Cardiac muscle cell (in vitro differentiated cells and primary cell): Measurements from ENCODE around the gene RTF2. TPM values are rescaled to one million over a fixed set of nuclear protein-coding genes. Genes with fewer than 3 reads are reported as not detected.

ENCODE experiments used
- DNase-seq, 2 donors: peaks; one replicate each; pipeline versions ENCODE4 v3.0.0 to v3.0.0-alpha.2; 2010 to 2017; ENCODE audit warnings: low read depth in 1 of 2, low spot score in 1 of 2
- H3K27ac ChIP-seq: fragments of 200-600 bp; sonication (generic); 2 replicates; pipeline ENCODE4 v1.5.1; 2016
- H3K27me3 ChIP-seq: fragments of 200-600 bp; sonication (generic); 2 replicates; pipeline ENCODE4 v1.6.0; 2016; ENCODE audit warnings: control low read depth
- H3K36me3 ChIP-seq: fragments of 200-600 bp; sonication (generic); 2 replicates; pipeline ENCODE4 v1.5.1; 2016; ENCODE audit warnings: control low read depth
- H3K4me1 ChIP-seq: fragments of 200-600 bp; sonication (generic); 2 replicates; pipeline ENCODE4 v1.8.1; 2017; ENCODE audit warnings: low read depth, mild to moderate bottlenecking, mixed run types
- H3K4me3 ChIP-seq: fragments of 200-600 bp; sonication (generic); 2 replicates; pipeline ENCODE4 v1.5.1; 2016; ENCODE audit warnings: mild to moderate bottlenecking
- H3K9me3 ChIP-seq: fragments of 200-600 bp; sonication (generic); 2 replicates; pipeline ENCODE4 v1.5.1; 2017; ENCODE audit warnings: low read depth, mild to moderate bottlenecking, control low read depth
- polyA plus RNA-seq: library from polyadenylated mRNA; unstranded; fragments of >200 nt; fragmentation: Nextera tagmentation; extraction: Ambion mirVana; gene quantifications from 2 replicates; pipeline ENCODE4 v1.2.1, GENCODE V29; 2016
- total RNA-seq: library from RNA; depleted of rRNA; stranded (reverse); fragments of >200 nt; gene quantifications from 2 replicates; pipeline ENCODE4 v1.2.3, GENCODE V29; 2016
- TF ChIP-seq, protein P1 (sequence below): IDR thresholded peaks from 2 replicates; pipeline ENCODE4 v1.5.1; 2012; ENCODE audit warnings: low read depth, mild to moderate bottlenecking, low read length

Gene RTF2
- total and polyA plus RNA-seq, 2 experiments from 2014 or later: 58.2 to 139 TPM

DNA sequence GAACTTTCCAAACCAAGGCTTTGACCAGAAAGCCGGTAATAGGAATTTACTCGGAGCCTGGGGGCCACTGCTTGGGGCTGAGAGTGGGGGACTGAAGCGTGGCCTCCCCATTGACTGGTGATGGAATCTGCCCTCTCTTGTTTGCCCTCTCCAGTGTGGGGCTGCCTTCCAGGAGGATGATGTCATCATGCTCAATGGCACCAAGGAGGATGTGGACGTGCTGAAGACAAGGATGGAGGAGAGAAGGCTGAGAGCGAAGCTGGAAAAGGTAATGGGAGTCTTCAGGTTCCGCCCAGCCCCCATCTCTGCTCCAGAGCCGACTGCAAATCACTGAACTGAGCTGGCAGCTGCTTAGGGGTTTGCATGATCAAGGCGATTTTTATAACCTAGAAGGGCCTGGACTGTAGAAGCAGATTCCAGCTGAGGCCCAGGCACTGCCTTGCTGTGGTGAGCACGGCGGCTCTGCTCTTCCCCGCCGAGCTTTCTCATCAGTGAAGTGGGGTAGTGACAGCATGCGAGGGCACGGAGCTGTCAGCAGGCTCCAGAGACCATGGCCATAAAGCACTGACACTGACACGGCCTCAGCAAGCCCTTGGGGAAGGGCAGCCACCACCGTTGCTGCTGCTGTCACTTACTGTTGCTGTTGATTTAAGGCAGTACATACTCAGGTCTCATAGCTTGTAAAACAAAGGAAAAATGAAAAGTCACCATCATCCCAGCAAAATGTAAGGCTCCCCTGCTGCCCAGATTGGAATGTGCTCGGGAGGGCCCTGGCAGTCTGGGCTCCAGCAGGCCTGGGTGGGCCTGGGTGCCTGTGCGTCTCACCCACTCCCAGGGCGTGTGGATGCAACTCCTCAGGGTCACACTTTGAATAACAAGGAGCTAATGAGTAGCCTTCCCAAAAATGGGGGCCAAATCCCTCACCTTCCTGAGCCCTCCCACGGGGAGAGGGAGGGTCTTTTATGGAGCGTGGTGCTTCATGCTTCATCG is 45.0 kb downstream of the RTF2 start:
- H3K36me3 ChIP-seq: peaks cover 11% of the 10 kb centered on the region
- H3K27ac ChIP-seq: no peak overlapping the region
- no peaks in the 10 kb centered on the region for H3K27me3 ChIP-seq
- H3K4me1 ChIP-seq: no peaks in the 10 kb centered on the region
- no peak overlapping the region for H3K4me3 ChIP-seq
- TF ChIP-seq, protein P1, sequence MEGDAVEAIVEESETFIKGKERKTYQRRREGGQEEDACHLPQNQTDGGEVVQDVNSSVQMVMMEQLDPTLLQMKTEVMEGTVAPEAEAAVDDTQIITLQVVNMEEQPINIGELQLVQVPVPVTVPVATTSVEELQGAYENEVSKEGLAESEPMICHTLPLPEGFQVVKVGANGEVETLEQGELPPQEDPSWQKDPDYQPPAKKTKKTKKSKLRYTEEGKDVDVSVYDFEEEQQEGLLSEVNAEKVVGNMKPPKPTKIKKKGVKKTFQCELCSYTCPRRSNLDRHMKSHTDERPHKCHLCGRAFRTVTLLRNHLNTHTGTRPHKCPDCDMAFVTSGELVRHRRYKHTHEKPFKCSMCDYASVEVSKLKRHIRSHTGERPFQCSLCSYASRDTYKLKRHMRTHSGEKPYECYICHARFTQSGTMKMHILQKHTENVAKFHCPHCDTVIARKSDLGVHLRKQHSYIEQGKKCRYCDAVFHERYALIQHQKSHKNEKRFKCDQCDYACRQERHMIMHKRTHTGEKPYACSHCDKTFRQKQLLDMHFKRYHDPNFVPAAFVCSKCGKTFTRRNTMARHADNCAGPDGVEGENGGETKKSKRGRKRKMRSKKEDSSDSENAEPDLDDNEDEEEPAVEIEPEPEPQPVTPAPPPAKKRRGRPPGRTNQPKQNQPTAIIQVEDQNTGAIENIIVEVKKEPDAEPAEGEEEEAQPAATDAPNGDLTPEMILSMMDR: no peak
- no peaks in the 10 kb centered on the region for H3K9me3 ChIP-seq
- DNase-seq: no peak

DNA sequence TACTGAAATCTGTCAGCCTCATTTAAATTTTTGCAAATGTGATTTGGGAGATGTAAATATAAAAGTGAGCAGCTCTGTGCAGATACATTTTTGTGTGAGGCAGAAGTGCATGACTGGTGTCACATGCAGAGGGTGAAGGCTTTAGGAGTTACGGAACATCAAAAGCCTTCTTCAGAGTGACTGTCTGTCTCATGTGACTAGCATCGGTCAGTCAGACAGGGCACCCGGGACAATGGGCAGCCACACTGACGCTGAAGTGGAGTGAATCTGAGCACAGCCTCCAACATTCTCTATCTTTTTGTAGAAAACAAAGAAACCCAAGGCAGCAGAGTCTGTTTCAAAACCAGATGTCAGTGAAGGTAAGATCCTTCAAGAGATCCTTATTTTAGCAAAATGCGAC is 48.2 kb downstream of the RTF2 start:
- DNase-seq: no peak
- peaks cover 15% of the 10 kb centered on the region for H3K36me3 ChIP-seq
- H3K27me3 ChIP-seq: no peaks in the 10 kb centered on the region
- no peaks in the 10 kb centered on the region for H3K4me1 ChIP-seq
- H3K9me3 ChIP-seq: no peaks in the 10 kb centered on the region
- TF ChIP-seq, protein P1: no peak
- H3K27ac ChIP-seq: no peak overlapping the region
- no peak overlapping the region for H3K4me3 ChIP-seq

DNA sequence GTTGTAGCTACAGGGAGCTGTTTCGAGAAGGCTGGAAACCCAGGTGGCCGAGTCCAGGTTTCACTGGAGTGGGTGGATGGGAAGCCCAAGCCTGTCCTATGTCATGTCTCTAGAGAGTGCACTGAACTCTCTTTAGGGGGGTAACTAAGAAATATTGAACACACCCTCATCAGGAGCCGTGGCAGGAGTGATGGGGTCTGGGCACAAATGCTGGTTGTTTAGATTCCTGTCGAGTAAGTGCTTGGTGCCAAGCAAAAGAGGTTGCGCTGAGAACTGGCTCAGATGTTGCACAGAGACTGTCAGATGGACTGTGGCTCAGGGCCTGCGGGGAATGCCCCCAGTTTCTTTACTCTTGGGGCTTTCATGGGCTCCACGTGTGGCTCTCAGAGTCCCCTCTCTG is 48.8 kb downstream of the RTF2 start:
- Histone ChIP-seq H3K27me3 (no peaks in the 10 kb centered on the region), H3K27ac (no peak overlapping the region), H3K4me3 (no peak overlapping the region), H3K4me1 (no peaks in the 10 kb centered on the region), H3K36me3 (peaks cover 15% of the 10 kb centered on the region), H3K9me3 (no peaks in the 10 kb centered on the region)
- DNase-seq: no peak
- TF ChIP-seq, protein P1: no peak

DNA sequence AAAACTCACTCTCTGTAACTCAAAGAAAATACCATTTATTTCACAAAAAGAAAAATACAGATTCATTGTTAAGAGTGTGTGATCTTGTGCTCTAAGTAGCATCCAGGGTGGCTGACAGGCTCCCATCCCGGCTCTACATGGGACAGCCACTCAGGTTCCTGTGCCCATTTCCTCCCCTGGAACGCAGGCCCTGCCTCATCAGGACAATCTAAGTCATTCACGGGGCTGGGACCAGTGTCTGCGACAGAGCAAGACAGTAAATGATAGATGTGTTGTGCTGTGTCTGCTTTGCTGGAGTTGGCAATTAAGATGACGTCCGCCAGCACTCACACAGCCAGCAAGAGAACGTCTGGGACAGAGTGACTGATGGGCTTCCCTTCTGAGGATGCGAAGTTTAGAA is 49.2 kb downstream of the RTF2 start:
- TF ChIP-seq, protein P1: no peak
- H3K36me3 ChIP-seq: peaks cover 15% of the 10 kb centered on the region
- no peaks in the 10 kb centered on the region for H3K4me1 ChIP-seq
- H3K27me3 ChIP-seq: no peaks in the 10 kb centered on the region
- no peak overlapping the region for H3K4me3 ChIP-seq
- no peak overlapping the region for H3K27ac ChIP-seq
- H3K9me3 ChIP-seq: no peaks in the 10 kb centered on the region
- no peak for DNase-seq

DNA sequence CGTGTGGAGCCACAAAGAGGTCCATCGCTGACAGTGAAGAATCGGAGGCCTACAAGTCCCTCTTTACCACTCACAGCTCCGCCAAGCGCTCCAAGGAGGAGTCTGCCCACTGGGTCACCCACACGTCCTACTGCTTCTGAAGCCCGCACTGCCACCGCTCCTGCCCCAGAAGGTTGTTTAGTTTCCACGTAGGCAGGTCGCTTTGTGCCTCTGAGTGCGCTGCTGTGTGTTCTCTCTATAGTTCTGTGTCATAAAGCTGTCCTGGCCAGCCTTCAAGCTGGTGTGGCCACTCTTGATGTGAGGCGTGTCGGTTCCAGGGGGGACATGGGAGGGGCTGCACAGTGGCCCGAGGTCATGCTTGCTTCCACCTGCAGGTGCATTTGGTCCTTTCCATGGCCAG is 49.7 kb downstream of the RTF2 start:
- H3K36me3 ChIP-seq: peaks cover 15% of the 10 kb centered on the region

More for the DNA sequence above, 49.7 kb downstream of the RTF2 start:
- H3K27me3 ChIP-seq: no peaks in the 10 kb centered on the region
- no peaks in the 10 kb centered on the region for H3K4me1 ChIP-seq
- TF ChIP-seq, protein P1: no peak
- DNase-seq: no peak
- H3K9me3 ChIP-seq: no peaks in the 10 kb centered on the region
- no peak overlapping the region for H3K27ac ChIP-seq
- no peak overlapping the region for H3K4me3 ChIP-seq
